ENCODE results near the gene ARSK. TPM values are rescaled to one million over a fixed set of nuclear protein-coding genes. Genes with fewer than 3 reads are reported as not detected.

Gene ARSK
- total RNA-seq, result 10 to 100 TPM in 1 of 2 donors, 1 to 10 TPM in 1; 4.5 to 10.3 TPM

GRCh38 chr5:95554647-95555548 lies at the start of gene ARSK, which contains the start of gene SKIC3:
ARSK (plus strand) TSS chr5:95555101; CDS start chr5:95555279, 178 bp downstream.
SKIC3 (minus strand) TSS chr5:95554977; CDS start chr5:95547150, 7,827 bp downstream.

GRCh38 chr5:95620030-95620869 lies 65.3 kb downstream of the ARSK start, which contains the start of gene GPR150:
GPR150 (plus strand) TSS chr5:95620087; CDS start chr5:95620276, 189 bp downstream.

GRCh38 chr5:95646569-95647431 lies 91.9 kb downstream of the ARSK start, which contains the start of gene RFESD:
RFESD (plus strand) TSS chr5:95646777; CDS start chr5:95652272, 5,495 bp downstream.

Small RNA genes lying within 50 kb of the gene (small RNA-seq; reads per million reads assigned to genes)
- 0 reads per million in 2 donors for gene RNU6-308P

Other genes with a start within 250 kb of the ARSK start
- gene FAM81B, start 163.7 kb upstream of the ARSK start, total RNA-seq, result not detected
- 100 to 1,000 TPM; 106 to 112 TPM for gene SKIC3, start 124 bp upstream of the ARSK start, total RNA-seq
- gene GPR150, start 65.0 kb downstream of the ARSK start, total RNA-seq, result under 1 TPM; 0.34 to 0.67 TPM
- gene RFESD, start 91.7 kb downstream of the ARSK start, total RNA-seq, result 1 to 10 TPM; 1.7 TPM
- gene SPATA9, start 127.9 kb downstream of the ARSK start, total RNA-seq, result not detected
- 10 to 100 TPM; 62.6 to 68.1 TPM for gene RHOBTB3, start 176.2 kb downstream of the ARSK start, total RNA-seq

Measured in melanocyte of skin (primary cell).